ENCODE results near the gene PPP1R9B.

The PPP1R9B gene

DNA sequence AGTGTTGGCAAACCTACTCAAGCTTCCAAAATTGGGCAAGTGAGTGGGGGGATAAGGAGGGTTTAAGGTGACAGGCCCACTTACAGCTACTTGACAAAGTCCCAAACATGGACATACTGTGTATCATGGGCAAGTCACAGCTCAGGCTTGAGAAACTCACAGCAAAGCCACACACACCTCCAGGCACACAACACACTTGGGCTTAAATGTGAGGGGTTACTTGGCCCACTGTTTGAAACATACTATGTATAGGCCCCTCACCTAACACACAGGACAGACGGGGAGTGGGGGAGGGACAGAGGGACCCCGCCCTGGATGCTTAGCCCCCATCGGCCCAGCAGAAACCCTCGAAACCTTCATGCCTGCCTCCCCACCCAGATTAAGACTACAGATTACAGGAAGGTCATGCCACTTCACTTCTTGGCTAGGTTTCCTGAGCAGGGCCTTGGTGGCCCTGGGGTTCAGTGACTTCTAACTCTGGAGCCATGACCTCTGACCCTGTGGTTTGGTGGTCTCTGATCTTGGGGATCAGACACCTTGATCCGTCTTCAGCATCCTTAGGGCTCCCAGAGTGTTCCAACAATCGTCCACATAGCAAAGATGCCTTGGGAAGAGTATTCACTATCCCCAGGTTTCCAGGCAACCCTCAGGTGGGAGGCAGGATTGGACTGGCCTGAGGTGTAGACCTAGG lies 18.2 kb downstream of the PPP1R9B start:
- TF ChIP-seq, protein P1, sequence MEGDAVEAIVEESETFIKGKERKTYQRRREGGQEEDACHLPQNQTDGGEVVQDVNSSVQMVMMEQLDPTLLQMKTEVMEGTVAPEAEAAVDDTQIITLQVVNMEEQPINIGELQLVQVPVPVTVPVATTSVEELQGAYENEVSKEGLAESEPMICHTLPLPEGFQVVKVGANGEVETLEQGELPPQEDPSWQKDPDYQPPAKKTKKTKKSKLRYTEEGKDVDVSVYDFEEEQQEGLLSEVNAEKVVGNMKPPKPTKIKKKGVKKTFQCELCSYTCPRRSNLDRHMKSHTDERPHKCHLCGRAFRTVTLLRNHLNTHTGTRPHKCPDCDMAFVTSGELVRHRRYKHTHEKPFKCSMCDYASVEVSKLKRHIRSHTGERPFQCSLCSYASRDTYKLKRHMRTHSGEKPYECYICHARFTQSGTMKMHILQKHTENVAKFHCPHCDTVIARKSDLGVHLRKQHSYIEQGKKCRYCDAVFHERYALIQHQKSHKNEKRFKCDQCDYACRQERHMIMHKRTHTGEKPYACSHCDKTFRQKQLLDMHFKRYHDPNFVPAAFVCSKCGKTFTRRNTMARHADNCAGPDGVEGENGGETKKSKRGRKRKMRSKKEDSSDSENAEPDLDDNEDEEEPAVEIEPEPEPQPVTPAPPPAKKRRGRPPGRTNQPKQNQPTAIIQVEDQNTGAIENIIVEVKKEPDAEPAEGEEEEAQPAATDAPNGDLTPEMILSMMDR (IDR thresholded peaks at IDR 0.05), result no peak

DNA sequence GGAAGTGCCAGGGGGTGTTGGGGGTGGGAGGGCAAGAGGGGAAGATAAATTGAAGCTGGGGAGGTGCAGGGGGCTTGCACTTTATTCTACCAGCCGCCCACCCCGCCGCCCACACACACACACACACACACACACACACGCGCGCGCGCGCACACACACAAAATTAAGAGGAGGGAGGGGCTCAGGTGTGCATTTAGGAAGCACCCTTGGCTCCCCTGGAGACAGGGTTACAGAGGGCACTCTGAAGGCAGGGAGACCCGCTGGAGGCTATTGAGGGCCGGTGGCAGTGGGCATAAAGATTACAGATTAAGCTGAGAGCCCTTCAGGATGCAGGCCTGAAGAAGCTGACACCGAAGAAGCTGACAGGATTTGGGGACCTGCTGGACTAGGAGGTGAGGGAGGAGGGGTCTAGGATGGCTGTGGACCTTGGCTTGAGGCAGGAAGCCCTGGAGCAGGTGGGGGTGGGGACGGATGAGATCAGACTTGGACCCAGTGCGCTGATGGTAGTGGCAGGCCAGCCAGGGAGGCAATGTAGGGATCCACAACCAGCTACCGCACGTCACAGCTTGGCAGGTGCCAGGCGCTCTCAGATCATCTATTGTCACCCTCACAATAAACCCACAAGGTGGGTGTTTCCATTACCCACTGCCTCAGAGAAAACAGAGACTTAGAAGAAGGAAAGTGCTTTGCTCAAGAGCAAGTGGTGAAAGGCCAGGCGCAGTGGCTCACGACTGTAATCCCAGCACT lies 19.7 kb downstream of the PPP1R9B start:
- TF ChIP-seq, protein P1 (IDR thresholded peaks at IDR 0.05), result no peak

DNA sequence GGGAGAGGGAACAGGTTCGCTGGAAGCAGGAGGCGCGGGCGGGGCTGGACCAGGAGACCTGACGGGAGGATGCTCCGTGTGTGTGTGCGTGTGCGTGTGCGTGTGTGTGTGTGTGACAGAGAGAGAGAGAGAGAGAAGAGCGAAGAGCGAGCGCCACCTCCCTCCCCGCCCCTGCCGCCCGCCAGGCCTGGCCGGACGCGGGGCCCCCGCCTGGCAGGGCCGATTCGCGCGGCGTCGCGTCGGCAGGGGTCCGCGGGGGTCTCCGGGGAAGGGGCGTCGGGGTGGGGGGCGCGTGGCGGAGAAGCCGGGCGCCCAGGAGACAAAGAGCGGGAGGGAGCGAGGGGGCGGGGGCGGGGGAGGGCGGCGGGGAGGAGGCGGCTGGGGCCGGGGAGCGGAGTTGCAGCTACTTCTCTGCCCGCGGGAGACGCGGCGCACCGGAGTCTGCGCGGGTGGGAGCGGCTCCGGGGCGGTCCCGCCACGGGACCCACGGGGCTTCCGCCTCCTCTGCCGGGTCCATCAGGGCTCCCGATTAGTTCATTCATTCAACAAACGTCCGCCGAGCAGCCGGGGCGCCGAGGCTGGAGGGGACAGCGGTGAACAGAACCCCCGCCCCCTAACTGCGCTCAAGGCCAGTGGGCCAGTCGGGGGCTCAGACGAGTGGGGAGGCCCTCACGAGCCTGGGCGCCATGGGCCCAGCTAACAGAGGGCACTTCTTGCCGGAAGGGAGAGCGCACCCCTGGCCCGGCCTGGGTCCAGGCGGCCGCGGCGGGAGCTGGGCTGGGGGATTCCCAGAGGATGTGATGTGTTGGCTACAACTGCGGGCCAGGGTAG lies 20.5 kb downstream of the PPP1R9B start, which contains the start of gene SAMD14:
Gene SAMD14, minus strand, starts transcription at position 433 of the 831 bp plus-strand sequence. CDS start 5,201 bp downstream, outside the sequence.
- TF ChIP-seq, protein P1 (IDR thresholded peaks at IDR 0.05), result no peak

DNA sequence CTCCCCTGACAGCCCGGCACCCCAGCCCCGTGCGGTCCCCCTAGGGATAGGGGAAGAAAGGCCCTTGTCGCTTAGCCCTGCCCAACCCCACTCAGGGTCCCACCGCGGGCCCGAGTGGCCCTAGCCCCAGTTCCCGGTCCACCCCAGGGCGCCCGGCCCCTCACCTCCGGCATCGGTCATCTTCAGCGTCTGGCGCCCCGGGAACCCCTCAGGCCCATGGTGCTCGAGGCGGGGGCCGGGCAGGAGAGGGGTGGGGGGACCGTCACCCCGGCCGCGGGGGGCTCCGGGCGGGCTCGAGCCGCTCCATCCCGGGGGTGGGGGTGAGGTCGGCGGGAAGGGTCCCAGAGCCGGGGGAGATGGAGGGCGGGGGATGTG lies 21.1 kb downstream of the PPP1R9B start:
- TF ChIP-seq, protein P1 (IDR thresholded peaks at IDR 0.05), result no peak

DNA sequence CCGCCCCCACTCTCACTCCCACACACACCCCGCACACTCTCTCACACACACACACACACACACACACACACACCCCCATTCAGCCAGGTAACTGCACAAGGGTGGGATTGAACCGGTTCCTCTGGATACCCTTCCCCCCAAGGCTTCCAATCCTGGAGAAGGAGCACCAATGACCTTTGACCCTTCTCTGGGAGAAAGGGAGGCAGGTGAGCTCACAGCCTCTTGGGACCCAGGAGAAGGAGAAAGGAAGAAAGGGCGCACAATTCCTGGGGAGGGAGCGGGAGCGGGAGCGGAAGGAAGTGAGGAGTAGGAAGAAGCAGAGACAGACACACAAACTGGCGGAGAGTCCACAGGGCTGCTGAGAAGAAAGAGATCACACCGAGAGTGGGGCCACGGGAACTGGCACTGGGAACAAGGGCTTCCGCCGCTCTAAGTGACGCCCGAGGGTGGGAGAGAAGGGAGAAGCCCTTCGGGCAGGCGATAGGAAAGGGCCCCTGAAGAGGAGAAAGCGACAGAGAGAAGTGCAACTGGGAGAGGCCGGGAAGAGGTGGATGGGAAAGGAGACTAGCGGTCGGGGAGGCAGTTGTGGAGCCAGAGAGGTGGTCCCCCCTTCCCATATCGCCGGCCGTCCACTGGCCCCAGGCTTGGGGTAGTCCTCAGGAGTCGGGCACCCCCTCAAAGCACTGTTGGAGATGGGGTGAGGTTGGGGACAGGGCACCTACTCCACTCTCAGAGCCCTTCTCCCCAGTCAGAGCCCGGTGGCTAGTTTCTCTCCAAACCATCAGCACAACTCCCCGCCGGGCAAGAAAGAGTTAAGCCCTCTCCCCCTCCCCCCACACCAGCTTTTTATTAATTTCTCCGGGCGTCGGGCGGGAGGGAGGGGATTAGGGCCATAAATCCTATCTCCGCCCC lies 21.8 kb downstream of the PPP1R9B start:
- TF ChIP-seq, protein P1 (IDR thresholded peaks at IDR 0.05), result no peak

DNA sequence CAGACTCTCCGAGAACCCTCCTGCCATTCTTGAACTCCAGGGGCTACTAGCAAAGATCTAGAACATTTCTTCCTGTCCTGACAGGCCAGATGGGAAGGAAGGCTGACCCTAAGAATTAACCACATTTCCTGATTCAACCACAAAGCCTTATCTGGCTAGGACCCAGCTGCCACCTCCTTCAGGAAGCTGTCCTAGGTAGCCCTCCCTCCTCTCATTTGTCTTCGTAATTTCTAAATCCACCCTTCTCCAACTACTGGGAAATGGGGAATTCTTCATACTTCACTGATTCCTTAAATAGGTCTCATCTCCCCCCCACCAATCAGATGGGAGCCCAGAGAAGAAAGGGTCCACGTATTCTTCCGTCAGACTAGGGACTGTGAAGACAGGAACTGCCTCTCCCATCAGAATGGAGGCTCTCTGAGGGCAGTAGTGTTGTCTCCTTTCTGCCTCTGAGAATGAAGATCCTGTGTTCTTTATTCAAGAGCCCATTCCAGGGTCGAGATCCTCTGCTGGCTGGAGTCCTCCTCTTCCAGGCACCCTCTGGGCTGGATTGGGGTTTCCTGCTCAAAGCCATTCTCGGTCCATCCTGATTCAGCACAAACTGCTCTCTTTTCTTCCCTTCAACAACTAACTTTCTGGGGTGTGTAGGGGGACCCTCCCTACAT lies 22.6 kb downstream of the PPP1R9B start:
- TF ChIP-seq, protein P1 (IDR thresholded peaks at IDR 0.05), result no peak

Measured in LNCAP (cell line).